Stomach (tissue), 4 donors: ENCODE data around the gene FRMPD1.

Experiments
- CTCF ChIP-seq, 7 experiments: fragments of 450-650 bp in 4 of 7; fragments of 200-600 bp in 3 of 7; sonication (generic) in 3 of 7; IDR thresholded peaks; one replicate each; pipeline ENCODE4 v1.5.1; 2016 to 2019; ENCODE audit warnings: antibody characterized with exemption in 7 of 7, control low read depth in 2 of 7, mild to moderate bottlenecking in 1 of 7
- POLR2AphosphoS5 ChIP-seq, 3 donors: sonication (generic); formaldehyde crosslinking; IDR thresholded peaks; one replicate each; pipeline ENCODE4 v1.6.1; 2016; ENCODE audit warnings: antibody characterized with exemption in 3 of 3

GRCh38 chr9:37732086-37732741 is 81.5 kb downstream of the FRMPD1 start:
- no peak for TF ChIP-seq CTCF (IDR thresholded peaks at IDR 0.05)
- TF ChIP-seq POLR2AphosphoS5 (IDR thresholded peaks at IDR 0.05): no peak
